IMR-90 (cell line): ENCODE data around the gene FRMD3. TPM values are rescaled to one million over a fixed set of nuclear protein-coding genes. Genes with fewer than 3 reads are reported as not detected.

Experiments
- ATAC-seq: fragments of 200-7000 bp; cut with Tn5 transposase; 2 replicates; pipeline ENCODE4 v1.9.1; 2020; ENCODE audit warnings: low read depth, mild to moderate bottlenecking, moderate library complexity
- BruUV-seq: library from RNA; stranded (reverse); fragments of 400-500 nt; replicated peaks from 2 replicates; lab custom pipeline; 2021; lab: Mats Ljungman, UMichigan
- CTCF ChIA-PET: fragments of 300-600 bp; formaldehyde crosslinking; extraction: SDS; loops from one replicate; lab custom pipeline; 2021; ENCODE audit warnings: antibody characterized with exemption; lab: Yijun Ruan, JAX
- POLR2A ChIA-PET: fragments of 300-600 bp; sonication (Branson Sonifier 250); formaldehyde crosslinking; loops from one replicate; lab custom pipeline; 2022; ENCODE audit warnings: antibody characterized with exemption; ENCODE audit not compliant: unreplicated experiment; lab: Charles Lee
- DNase-seq: peaks from one replicate; pipeline ENCODE4 v3.0.0; 2013
- H2AFZ ChIP-seq: replicated peaks from 2 replicates; pipeline ENCODE3; 2013; ENCODE audit warnings: low read length, mild to moderate bottlenecking; ENCODE audit not compliant: poor library complexity
- H2AK5ac ChIP-seq: 2 replicates; pipeline ENCODE4 v1.6.1; 2013; ENCODE audit warnings: low read depth, low read length, inconsistent platforms
- H2AK9ac ChIP-seq: replicated peaks from 2 replicates; pipeline ENCODE3; 2013; ENCODE audit warnings: mild to moderate bottlenecking, low read depth, low read length, moderate library complexity; ENCODE audit not compliant: poor library complexity
- H2BK120ac ChIP-seq: 2 replicates; pipeline ENCODE4 v1.6.1; 2013; ENCODE audit warnings: low read depth, low read length, inconsistent platforms
- H2BK15ac ChIP-seq: 3 replicates; pipeline ENCODE4 v1.6.1; 2013; ENCODE audit warnings: low read depth, low read length, inconsistent platforms
- H2BK20ac ChIP-seq: 2 replicates; pipeline ENCODE4 v1.6.1; 2013; ENCODE audit warnings: low read depth, mild to moderate bottlenecking, inconsistent platforms, low read length, moderate library complexity
- H2BK5ac ChIP-seq: 2 replicates; pipeline ENCODE4 v1.6.1; 2013; ENCODE audit warnings: mild to moderate bottlenecking, low read depth, low read length, inconsistent platforms; ENCODE audit not compliant: poor library complexity, severe bottlenecking
- H3K14ac ChIP-seq: replicated peaks from 2 replicates; pipeline ENCODE4 v1.6.1; 2013; ENCODE audit warnings: low read depth, low read length, inconsistent platforms
- H3K18ac ChIP-seq: 2 replicates; pipeline ENCODE4 v1.6.1; 2013; ENCODE audit warnings: low read depth, low read length, control low read depth
- H3K23ac ChIP-seq: 2 replicates; pipeline ENCODE4 v1.6.1; 2013; ENCODE audit warnings: low read depth, low read length, inconsistent platforms
- H3K27ac ChIP-seq: 2 replicates; pipeline ENCODE4 v1.5.1; 2013; ENCODE audit warnings: mild to moderate bottlenecking, control low read depth, low read length; ENCODE audit not compliant: insufficient read depth
- H3K27me3 ChIP-seq: 2 replicates; pipeline ENCODE4 v1.6.1; 2013; ENCODE audit warnings: low read length; ENCODE audit not compliant: control insufficient read depth, insufficient read depth
- H3K36me3 ChIP-seq: 2 replicates; pipeline ENCODE4 v1.6.1; 2013; ENCODE audit warnings: low read length, mixed read lengths; ENCODE audit not compliant: control insufficient read depth, insufficient read depth
- H3K4ac ChIP-seq: 2 replicates; pipeline ENCODE4 v1.6.1; 2013; ENCODE audit warnings: low read depth, low read length, inconsistent platforms
- H3K4me1 ChIP-seq: 2 replicates; pipeline ENCODE4 v1.6.1; 2013; ENCODE audit warnings: low read length, mixed read lengths; ENCODE audit not compliant: control insufficient read depth, insufficient read depth
- H3K4me2 ChIP-seq: 2 replicates; pipeline ENCODE4 v1.6.1; 2013; ENCODE audit warnings: low read depth, mild to moderate bottlenecking, control low read depth, low read length, moderate library complexity
- H3K4me3 ChIP-seq: 2 replicates; pipeline ENCODE4 v1.5.1; 2013; ENCODE audit warnings: low read depth, mild to moderate bottlenecking, control low read depth, low read length, moderate library complexity; ENCODE audit not compliant: insufficient read depth
- H3K56ac ChIP-seq: 2 replicates; pipeline ENCODE4 v1.6.1; 2013; ENCODE audit warnings: low read length, inconsistent platforms; ENCODE audit not compliant: insufficient read depth; ENCODE audit errors: extremely low read depth
- H3K79me1 ChIP-seq, 2 experiments: 2 replicates each; pipeline ENCODE4 v1.6.1; 2013; ENCODE audit warnings: low read length in 2 of 2, inconsistent platforms in 1 of 2, low read depth in 1 of 2
- H3K9ac ChIP-seq: 2 replicates; pipeline ENCODE4 v1.6.1; 2013; ENCODE audit warnings: low read depth, low read length, control low read depth
- H3K9me1 ChIP-seq: 2 replicates; pipeline ENCODE4 v1.6.1; 2013; ENCODE audit warnings: low read length, inconsistent platforms; ENCODE audit not compliant: insufficient read depth
- H3K9me3 ChIP-seq: 2 replicates; pipeline ENCODE4 v1.6.1; 2013; ENCODE audit warnings: low read length; ENCODE audit not compliant: control insufficient read depth, insufficient read depth
- H4K20me1 ChIP-seq: 2 replicates; pipeline ENCODE4 v1.6.1; 2013; ENCODE audit warnings: low read length, inconsistent platforms; ENCODE audit not compliant: insufficient read depth
- H4K5ac ChIP-seq: 2 replicates; pipeline ENCODE4 v1.6.1; 2013; ENCODE audit warnings: mild to moderate bottlenecking, low read depth, low read length, control low read depth
- H4K8ac ChIP-seq, 2 experiments: 2 replicates each; pipeline ENCODE4 v1.6.1; 2013; ENCODE audit warnings: low read depth in 2 of 2, low read length in 2 of 2, control low read depth in 1 of 2, inconsistent platforms in 1 of 2
- H4K91ac ChIP-seq: 2 replicates; pipeline ENCODE4 v1.6.1; 2013; ENCODE audit warnings: low read depth, low read length, inconsistent platforms; ENCODE audit not compliant: insufficient read depth
- FOS ChIP-seq: fragments of 150-350 bp; IDR thresholded peaks from 2 replicates; pipeline ENCODE4 v1.6.1; 2016; ENCODE audit warnings: low read depth, low read length
- MAFK ChIP-seq: IDR thresholded peaks from 2 replicates; pipeline ENCODE4 v1.6.1; 2012; ENCODE audit warnings: low read depth, low read length, improper control_type of control experiment
- MAZ ChIP-seq: IDR thresholded peaks from 2 replicates; pipeline ENCODE4 v1.6.1; 2012; ENCODE audit warnings: low read depth, mild to moderate bottlenecking, low read length, improper control_type of control experiment, moderate library complexity, borderline replicate concordance
- POLR2A ChIP-seq: IDR thresholded peaks from 2 replicates; pipeline ENCODE4 v1.6.1; 2012; ENCODE audit warnings: mild to moderate bottlenecking, low read depth, low read length
- RAD21 ChIP-seq: IDR thresholded peaks from 2 replicates; pipeline ENCODE4 v1.6.1; 2012; ENCODE audit warnings: low read length, improper control_type of control experiment
- WGBS, 2 experiments: methylation state at CpG; one replicate each; pipeline versions ENCODE4 v1.1.5 to v1.1.7; 2013; ENCODE audit warnings: missing lambda C conversion rate in 2 of 2; ENCODE audit not compliant: insufficient read length in 1 of 2; ENCODE audit errors: extremely low coverage in 2 of 2; 5-methylcytosine and 5-hydroxymethylcytosine counted together
- dilution Hi-C: fragments of 300-500 bp; cut with HindIII; formaldehyde crosslinking; loops from one replicate; pipeline ENCODE4 v1.14.3; 2018; ENCODE audit warnings: low sequenced_read_pairs; ENCODE audit not compliant: unreplicated experiment
- in situ Hi-C: fragments of 300-500 bp; cut with MboI; formaldehyde crosslinking; loops from 3 replicates; pipeline ENCODE4 v1.14.3; 2019; ENCODE audit warnings: low sequenced_read_pairs, inconsistent platforms, mixed read lengths
- intact Hi-C: fragments of 100-400 bp; cut with micrococcal nuclease; formaldehyde crosslinking; loops from 2 replicates; pipeline ENCODE4 v1.10.0; 2022
- polyA plus RNA-seq, 3 experiments: library from polyadenylated mRNA; depleted of rRNA; stranded (reverse); fragments of >200 nt; gene quantifications; 2 replicates each; pipeline ENCODE4 v1.2.3, GENCODE V29; 2012; ENCODE audit warnings: low replicate concordance in 1 of 3
- total RNA-seq: library from RNA; depleted of rRNA; stranded (reverse); fragments of >200 nt; gene quantifications from 2 replicates; pipeline ENCODE4 v1.2.3, GENCODE V29; 2012
- TF ChIP-seq, protein P1 (sequence below): conservative IDR thresholded peaks from 2 replicates; pipeline ENCODE4 v1.5.1; 2012; ENCODE audit warnings: mild to moderate bottlenecking, low read depth, low read length, improper control_type of control experiment

The FRMD3 gene
- total and polyA plus RNA-seq, 2 of the 4 experiments (the other 2 are of a cell fraction): 0.02 to 0.18 TPM

DNA sequence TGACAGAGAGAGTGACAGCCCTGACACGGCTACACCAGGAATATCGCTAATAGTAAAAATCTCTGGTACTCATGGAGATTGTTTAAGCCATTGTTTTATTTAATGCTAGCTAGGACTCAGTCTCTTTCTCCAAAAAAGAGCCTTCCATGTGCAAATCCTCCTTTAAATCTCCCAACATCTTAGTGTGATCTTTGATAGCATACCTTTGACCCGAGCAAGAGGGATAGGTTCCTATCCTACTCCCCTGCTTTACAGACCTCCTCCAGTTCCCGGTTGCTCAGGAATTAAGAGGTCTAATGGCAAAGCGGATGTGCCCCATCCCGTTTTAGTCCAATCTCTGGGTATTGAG lies 663 bp upstream of the FRMD3 start:
- no TSS peak for BruUV-seq
- ATAC-seq (no peak), DNase-seq (no peak)
- Histone ChIP-seq H2AK5ac (no peak overlapping the region), H3K9me3 (no peaks in the 10 kb centered on the region), H4K5ac (no peak overlapping the region), H3K4ac (no peak overlapping the region), H2AFZ (peak overlapping the region; percentile 85), H3K27ac (no peak overlapping the region), H3K9me1 (no peaks in the 10 kb centered on the region), H2BK15ac (no peak overlapping the region), H2BK5ac (no peak overlapping the region), H3K23ac (no peak overlapping the region), H3K9ac (no peak overlapping the region), H3K4me2 (peak overlapping the region; percentile 81; the same call in 1 of the 2 replicates), H3K18ac (no peak overlapping the region), H3K14ac (no peak overlapping the region), H3K4me3 (peak overlapping the region; percentile 45), H2BK20ac (no peak overlapping the region), H3K27me3 (peaks cover 16% of the 10 kb centered on the region), H4K91ac (no peak overlapping the region), H3K4me1 (no peaks in the 10 kb centered on the region), H2BK120ac (no peak overlapping the region), H3K56ac (no peak overlapping the region), H4K8ac (no peak overlapping the region), H2AK9ac (no peak overlapping the region), H3K36me3 (no peaks in the 10 kb centered on the region), H4K20me1 (no peaks in the 10 kb centered on the region), H3K79me1 (no peaks in the 10 kb centered on the region)
- intact Hi-C loops (no loop called here), dilution Hi-C loops (no loop called here), in situ Hi-C loops (no loop called here)
- TF ChIP-seq FOS (no peak), MAFK (no peak), MAZ (no peak), POLR2A (no peak), RAD21 (no peak)
- TF ChIP-seq, protein P1, sequence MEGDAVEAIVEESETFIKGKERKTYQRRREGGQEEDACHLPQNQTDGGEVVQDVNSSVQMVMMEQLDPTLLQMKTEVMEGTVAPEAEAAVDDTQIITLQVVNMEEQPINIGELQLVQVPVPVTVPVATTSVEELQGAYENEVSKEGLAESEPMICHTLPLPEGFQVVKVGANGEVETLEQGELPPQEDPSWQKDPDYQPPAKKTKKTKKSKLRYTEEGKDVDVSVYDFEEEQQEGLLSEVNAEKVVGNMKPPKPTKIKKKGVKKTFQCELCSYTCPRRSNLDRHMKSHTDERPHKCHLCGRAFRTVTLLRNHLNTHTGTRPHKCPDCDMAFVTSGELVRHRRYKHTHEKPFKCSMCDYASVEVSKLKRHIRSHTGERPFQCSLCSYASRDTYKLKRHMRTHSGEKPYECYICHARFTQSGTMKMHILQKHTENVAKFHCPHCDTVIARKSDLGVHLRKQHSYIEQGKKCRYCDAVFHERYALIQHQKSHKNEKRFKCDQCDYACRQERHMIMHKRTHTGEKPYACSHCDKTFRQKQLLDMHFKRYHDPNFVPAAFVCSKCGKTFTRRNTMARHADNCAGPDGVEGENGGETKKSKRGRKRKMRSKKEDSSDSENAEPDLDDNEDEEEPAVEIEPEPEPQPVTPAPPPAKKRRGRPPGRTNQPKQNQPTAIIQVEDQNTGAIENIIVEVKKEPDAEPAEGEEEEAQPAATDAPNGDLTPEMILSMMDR: no peak
- ChIA-PET CTCF (interaction anchor here (0.9 to 1.9 kb wide), 4 partner anchors 10 to 33 kb away, joined by 3 to 6 read pairs (median 4); no protein-coding TSS in a partner anchor), POLR2A (no interaction called here)
- no CpG with 5 or more reads among the region's 6 CpGs for WGBS, 2 experiments
